Adrenal gland (tissue), 12 donors: ENCODE data around the gene TSPOAP1. TPM values are rescaled to one million over a fixed set of nuclear protein-coding genes. Genes with fewer than 3 reads are reported as not detected.

ENCODE experiments used
- DNase-seq, 7 donors: peaks; one replicate each; pipeline ENCODE4 v3.0.0-alpha.2; 2019 to 2020
- H3K27ac ChIP-seq, 5 donors: fragments of 200-600 bp; sonication (generic) in 4 of 5; 1 replicate in 3 of 5; 2 replicates in 2 of 5; pipeline versions ENCODE4 v1.5.1 to v1.8.0; 2016 to 2020; ENCODE audit warnings: mild to moderate bottlenecking in 1 of 5
- H3K27me3 ChIP-seq: fragments of 200-600 bp; 2 replicates; pipeline ENCODE4 v1.8.0; 2021
- H3K36me3 ChIP-seq, 2 donors: fragments of 200-600 bp; replicated peaks in 1 of 2; 1 replicate in 1 of 2; 2 replicates in 1 of 2; pipeline versions ENCODE4 v1.5.1 to v1.8.0; 2018 to 2022
- H3K4me1 ChIP-seq, 2 donors: fragments of 200-600 bp; replicated peaks in 1 of 2; 1 replicate in 1 of 2; 2 replicates in 1 of 2; pipeline versions ENCODE4 v1.5.1 to v1.8.0; 2018 to 2021
- H3K4me3 ChIP-seq, 4 donors: fragments of 200-600 bp; sonication (generic) in 3 of 4; one replicate each; pipeline ENCODE4 v1.5.1; 2016 to 2018
- H3K9me3 ChIP-seq, 3 donors: fragments of 200-600 bp; sonication (generic) in 1 of 3; replicated peaks in 1 of 3; 1 replicate in 2 of 3; 2 replicates in 1 of 3; pipeline versions ENCODE4 v1.5.1 to v1.8.0; 2016 to 2021
- POLR2A ChIP-seq, 2 donors: fragments of 450-650 bp; IDR thresholded peaks; one replicate each; pipeline ENCODE4 v1.6.1; 2017; ENCODE audit warnings: antibody characterized with exemption in 2 of 2, mild to moderate bottlenecking in 2 of 2, moderate library complexity in 1 of 2
- WGBS, 4 donors: extraction: QIAGEN DNeasy Blood & Tissue Kit in 2 of 4; methylation state at CpG; one replicate each; pipeline versions ENCODE4 v1.1.5 to v1.1.7; 2013 to 2017; 5-methylcytosine and 5-hydroxymethylcytosine counted together
- intact Hi-C, 2 donors: fragments of 100-400 bp; cut with DNase I; formaldehyde crosslinking; loops; one replicate each; pipeline versions ENCODE4 v1.14.1 to v1.15.0; 2022 to 2023
- polyA plus RNA-seq, 3 donors: library from polyadenylated mRNA; stranded (reverse); fragments of 200-250 nt in 2 of 3; fragments of 350-450 nt in 1 of 3; fragmentation: Illumina TruSeq in 1 of 3; extraction: RNeasy Lipid Tissue Mini Kit (QIAGEN cat#74804) in 1 of 3; gene quantifications; one replicate each; pipeline ENCODE4 v1.2.3, GENCODE V29; 2013 to 2014
- total RNA-seq, 9 donors: library from RNA; depleted of rRNA in 4 of 9; stranded (reverse); fragments of >200 nt in 4 of 9; fragments of 120-200 nt in 1 of 9; fragmentation: NEBNext Ultra II Directional in 1 of 9; extraction: Animal tissue kit (Norgen Biotek cat#: 25700) in 1 of 9; gene quantifications; one replicate each; pipeline versions ENCODE4 v1.1.0 to v1.2.4, GENCODE V29; 2013 to 2023
- TF ChIP-seq, protein P1 (sequence below), 6 experiments: fragments of 450-650 bp in 4 of 6; fragments of 200-600 bp in 2 of 6; sonication (generic) in 1 of 6; IDR thresholded peaks; 1 replicate in 5 of 6; 2 replicates in 1 of 6; pipeline versions ENCODE4 v1.5.1 to v1.8.0; 2016 to 2021; ENCODE audit warnings: antibody characterized with exemption in 6 of 6, mild to moderate bottlenecking in 2 of 6, moderate library complexity in 1 of 6
- donor health status: healthy with polysubstance abuse.
- donor health status: Bipolar disorder and iron deficiency.
- donor health status: DM: yes; HTN: yes; CAD: no.
- donor health status: DM: no; HTN: no; CAD: no.
- donor health status: DM: no; HTN: no; CAD: no.
- donor health status: DM: yes; HTN: yes; CAD: no.

Gene TSPOAP1
- total and polyA plus RNA-seq, 12 donors: 4.7 to 140 (median 22.3) TPM

DNA sequence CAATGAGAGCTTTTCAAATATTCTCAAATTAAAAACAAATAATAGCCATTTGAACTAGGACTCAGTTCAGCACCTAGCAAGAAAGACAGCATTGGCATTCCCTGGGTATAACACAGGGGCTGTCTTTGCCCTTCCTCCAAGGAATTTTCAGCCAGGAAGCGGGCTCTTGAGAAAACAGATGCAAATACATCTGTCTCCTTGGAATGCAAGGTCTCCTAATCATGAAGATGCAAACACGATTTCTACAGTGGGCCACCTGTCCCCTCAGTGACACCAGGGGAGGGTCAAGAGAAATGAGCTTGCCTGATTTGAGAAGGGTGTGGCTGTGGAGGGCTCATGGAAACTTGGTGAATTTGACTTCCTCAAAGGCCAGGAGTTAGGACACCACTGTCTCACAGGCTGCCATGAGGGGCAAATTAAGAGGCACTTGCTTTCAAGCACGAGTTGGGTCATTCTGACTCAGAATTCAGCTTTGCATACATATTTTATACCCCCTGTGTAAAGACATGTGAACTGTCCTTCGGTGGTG, 47.9 kb upstream of the TSPOAP1 start:
- H3K4me1 ChIP-seq: no peaks in the 10 kb centered on the region
- no peaks in the 10 kb centered on the region for H3K36me3 ChIP-seq
- no peak for DNase-seq
- 60 to 66% (median 62%) methylated on average over 4 of the region's 4 CpGs for WGBS, 4 donors
- TF ChIP-seq POLR2A (IDR thresholded peaks at IDR 0.05): no peak
- TF ChIP-seq, protein P1, sequence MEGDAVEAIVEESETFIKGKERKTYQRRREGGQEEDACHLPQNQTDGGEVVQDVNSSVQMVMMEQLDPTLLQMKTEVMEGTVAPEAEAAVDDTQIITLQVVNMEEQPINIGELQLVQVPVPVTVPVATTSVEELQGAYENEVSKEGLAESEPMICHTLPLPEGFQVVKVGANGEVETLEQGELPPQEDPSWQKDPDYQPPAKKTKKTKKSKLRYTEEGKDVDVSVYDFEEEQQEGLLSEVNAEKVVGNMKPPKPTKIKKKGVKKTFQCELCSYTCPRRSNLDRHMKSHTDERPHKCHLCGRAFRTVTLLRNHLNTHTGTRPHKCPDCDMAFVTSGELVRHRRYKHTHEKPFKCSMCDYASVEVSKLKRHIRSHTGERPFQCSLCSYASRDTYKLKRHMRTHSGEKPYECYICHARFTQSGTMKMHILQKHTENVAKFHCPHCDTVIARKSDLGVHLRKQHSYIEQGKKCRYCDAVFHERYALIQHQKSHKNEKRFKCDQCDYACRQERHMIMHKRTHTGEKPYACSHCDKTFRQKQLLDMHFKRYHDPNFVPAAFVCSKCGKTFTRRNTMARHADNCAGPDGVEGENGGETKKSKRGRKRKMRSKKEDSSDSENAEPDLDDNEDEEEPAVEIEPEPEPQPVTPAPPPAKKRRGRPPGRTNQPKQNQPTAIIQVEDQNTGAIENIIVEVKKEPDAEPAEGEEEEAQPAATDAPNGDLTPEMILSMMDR (IDR thresholded peaks at IDR 0.05): no peak
- H3K4me3 ChIP-seq: no peak overlapping the region
- H3K27ac ChIP-seq: no peak overlapping the region
- no peaks in the 10 kb centered on the region for H3K9me3 ChIP-seq
- intact Hi-C loops: no loop called here
- H3K27me3 ChIP-seq: no peaks in the 10 kb centered on the region

DNA sequence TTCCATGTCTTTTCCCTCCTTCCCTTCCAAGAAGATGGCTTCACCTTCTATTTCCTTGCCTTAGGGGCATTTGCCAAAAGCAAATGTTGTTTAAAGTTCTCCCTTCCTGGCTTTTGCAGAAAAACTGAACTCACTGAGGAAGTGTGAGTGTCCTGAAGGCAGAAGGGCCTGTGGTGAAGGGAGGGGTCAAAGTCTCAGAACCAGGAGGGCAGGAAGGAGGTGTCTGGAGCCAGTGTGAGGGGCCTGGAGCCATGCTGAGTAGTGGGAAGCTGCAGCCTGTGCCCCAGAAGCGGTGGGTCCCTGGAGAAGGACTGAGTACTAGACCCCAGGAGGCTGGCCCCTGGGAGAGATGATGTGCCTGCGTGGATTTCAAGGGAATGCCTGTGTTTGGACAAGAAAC, 47.2 kb upstream of the TSPOAP1 start:
- intact Hi-C loops: no loop called here
- Histone ChIP-seq H3K4me3 (no peak overlapping the region), H3K27ac (no peak overlapping the region), H3K27me3 (no peaks in the 10 kb centered on the region), H3K9me3 (no peaks in the 10 kb centered on the region), H3K36me3 (no peaks in the 10 kb centered on the region), H3K4me1 (no peaks in the 10 kb centered on the region)
- 78 to 89% (median 84%) methylated on average over 2 of the region's 2 CpGs for WGBS, 4 donors
- TF ChIP-seq, protein P1 (IDR thresholded peaks at IDR 0.05): no peak
- TF ChIP-seq POLR2A (IDR thresholded peaks at IDR 0.05): no peak
- no peak for DNase-seq

- intact Hi-C loops: no loop called here
- Histone ChIP-seq H3K4me1 (no peaks in the 10 kb centered on the region), H3K4me3 (no peak overlapping the region), H3K9me3 (no peaks in the 10 kb centered on the region), H3K27me3 (no peaks in the 10 kb centered on the region), H3K27ac (no peak overlapping the region), H3K36me3 (no peaks in the 10 kb centered on the region)
- TF ChIP-seq, protein P1 (IDR thresholded peaks at IDR 0.05): no peak
- TF ChIP-seq POLR2A (IDR thresholded peaks at IDR 0.05): no peak
- 65 to 82% (median 76%) methylated on average over 5 of the region's 5 CpGs for WGBS, 4 donors
- DNase-seq: no peak
These were observed 46.7 kb upstream of the TSPOAP1 start for GRCh38 chr17:58375256-58375655.

DNA sequence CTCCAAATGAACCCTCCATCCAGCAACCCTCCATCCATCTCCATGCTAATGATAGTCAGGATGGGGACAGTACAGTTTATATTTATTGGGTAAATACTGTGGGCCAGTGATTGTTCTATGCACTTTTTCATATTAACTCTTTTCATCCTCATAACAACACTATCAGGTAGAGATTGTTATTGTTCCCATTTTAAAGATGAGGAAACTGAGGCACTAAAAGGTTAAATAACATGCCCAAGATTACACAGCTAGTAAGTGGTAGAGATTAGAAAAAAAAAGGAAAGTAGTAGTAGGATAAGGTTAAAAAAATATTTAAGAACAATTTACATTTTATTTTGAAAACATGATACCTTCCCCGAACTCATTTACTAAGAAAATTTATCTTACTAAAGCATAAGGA, 45.3 kb upstream of the TSPOAP1 start:
- no peaks in the 10 kb centered on the region for H3K27me3 ChIP-seq
- H3K27ac ChIP-seq: no peak overlapping the region
- no peak for DNase-seq
- no peaks in the 10 kb centered on the region for H3K36me3 ChIP-seq
- no peak overlapping the region for H3K4me3 ChIP-seq
- H3K4me1 ChIP-seq: no peaks in the 10 kb centered on the region
- no peaks in the 10 kb centered on the region for H3K9me3 ChIP-seq
- intact Hi-C loops: no loop called here
- no peak for TF ChIP-seq POLR2A (IDR thresholded peaks at IDR 0.05)
- TF ChIP-seq, protein P1 (IDR thresholded peaks at IDR 0.05): no peak
- WGBS, 4 donors: 91 to 97% (median 94%) methylated on average over 1 of the region's 1 CpG
